GM18505 (cell line): ENCODE data around the gene FAP.

Experiments
- ATAC-seq: cut with Tn5 transposase; IDR thresholded peaks from one replicate; pipeline ENCODE4 v1.9.1; 2021; ENCODE audit not compliant: unreplicated experiment
- POLR2A ChIP-seq: IDR thresholded peaks from 4 replicates; pipeline ENCODE4 v1.6.1; 2011; ENCODE audit warnings: borderline replicate concordance; ENCODE audit not compliant: insufficient read depth, insufficient read length; ENCODE audit errors: extremely low read depth

Gene FAP

DNA sequence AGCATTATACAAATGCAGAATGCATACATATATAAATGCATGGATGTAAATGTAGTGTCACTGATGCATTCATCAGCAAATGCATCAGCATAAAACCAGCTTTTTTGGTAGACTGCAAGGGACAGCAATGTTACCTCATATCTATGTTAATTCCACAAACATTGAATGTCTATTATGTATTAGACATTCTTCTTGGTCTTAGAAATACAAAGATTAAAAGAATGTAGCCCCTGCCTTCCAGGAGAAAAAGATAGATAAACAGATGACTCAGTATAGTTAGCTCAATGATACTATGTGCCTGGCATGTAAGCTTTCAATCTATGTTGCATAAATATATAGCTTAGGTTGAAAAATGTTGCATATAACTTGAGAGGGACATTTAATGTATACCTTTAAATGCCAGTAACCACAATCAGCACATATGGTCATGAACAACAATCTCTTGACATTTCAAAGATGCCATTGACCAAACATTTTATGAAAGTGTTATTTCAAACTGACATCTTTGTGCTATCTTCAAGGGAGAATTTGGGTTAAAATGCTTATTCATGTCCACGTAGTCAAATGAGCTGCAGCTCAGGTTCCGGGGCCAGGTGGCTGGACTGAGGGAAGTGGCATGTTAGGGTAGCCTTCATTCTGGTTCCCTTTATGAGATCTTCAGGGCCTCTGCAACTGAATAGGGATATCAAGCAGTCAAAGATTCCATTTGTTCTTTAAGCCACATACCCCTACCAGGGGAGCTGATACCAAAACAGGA is 46.0 kb downstream of the FAP start:
- TF ChIP-seq POLR2A, result no peak
- no peak for ATAC-seq

DNA sequence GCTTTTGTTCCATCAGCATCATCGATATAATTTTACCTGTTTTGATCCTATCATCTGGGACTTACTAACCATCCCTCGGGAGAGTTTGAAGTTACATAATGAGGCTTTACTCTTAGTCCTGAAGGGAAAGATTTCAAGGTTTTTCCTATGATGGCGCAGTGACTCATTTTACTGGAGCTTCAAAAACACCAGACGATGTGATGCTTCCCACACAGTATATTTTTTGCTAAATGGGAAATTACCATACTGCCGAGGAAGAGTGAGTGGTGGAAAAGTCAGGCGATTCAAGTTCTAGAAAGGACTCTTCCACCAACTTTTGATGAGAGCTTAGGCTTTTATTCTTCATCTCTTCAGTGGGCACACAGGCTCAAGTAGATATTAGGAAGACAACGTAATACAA is 46.6 kb downstream of the FAP start:
- no peak for ATAC-seq
- no peak for TF ChIP-seq POLR2A

DNA sequence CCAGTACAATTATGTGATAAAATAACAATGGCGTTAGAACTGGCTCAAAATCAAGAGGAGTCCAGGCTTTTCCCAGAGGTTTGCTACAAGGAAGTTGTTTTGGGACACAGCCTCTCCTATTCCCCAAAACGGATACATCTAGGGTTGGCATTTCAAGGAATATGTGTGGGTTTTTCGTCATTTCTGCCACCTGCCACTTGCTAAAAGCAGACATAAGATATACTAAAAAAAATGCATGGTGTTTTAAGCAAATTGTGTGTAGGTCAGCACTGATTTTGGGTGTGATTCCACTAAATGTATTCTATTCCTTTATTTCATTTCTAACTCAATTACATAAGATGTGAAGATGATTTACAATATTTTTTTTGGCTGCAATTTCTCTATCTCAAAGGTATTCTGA is 54.8 kb downstream of the FAP start:
- no peak for ATAC-seq
- TF ChIP-seq POLR2A, result no peak

DNA sequence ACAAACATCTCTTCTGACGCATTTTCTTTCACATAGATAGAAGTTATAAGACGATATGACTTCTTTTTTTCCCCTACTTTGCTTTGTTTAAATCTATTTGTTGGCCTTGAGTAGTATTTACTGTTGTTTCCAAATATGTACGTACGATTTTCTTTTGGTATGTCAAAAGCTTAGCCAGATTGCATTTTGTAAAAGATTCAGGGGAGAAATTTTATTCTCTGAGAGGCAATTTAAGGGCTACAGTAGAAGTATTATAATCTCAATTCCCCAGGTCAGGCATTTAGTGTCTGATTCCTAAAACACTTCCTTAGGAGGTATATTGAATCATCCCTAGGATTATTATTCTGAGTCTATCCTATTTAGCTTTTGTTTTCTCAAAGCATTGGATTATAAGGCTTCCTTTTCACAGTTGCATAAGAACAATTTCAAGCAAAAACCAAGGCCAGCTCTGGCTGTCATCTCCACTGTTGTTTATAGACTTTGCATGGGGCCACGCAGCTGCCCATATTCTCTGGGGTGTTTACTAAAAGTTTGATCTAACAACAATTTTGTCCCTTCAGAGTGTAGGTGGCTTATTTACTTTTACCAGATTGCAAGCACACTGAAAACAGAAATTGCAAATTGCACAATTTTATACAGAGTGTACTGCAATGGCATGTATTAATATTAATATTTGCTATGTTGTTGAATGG is 57.6 kb downstream of the FAP start:
- no peak for TF ChIP-seq POLR2A
- ATAC-seq, result no peak

DNA sequence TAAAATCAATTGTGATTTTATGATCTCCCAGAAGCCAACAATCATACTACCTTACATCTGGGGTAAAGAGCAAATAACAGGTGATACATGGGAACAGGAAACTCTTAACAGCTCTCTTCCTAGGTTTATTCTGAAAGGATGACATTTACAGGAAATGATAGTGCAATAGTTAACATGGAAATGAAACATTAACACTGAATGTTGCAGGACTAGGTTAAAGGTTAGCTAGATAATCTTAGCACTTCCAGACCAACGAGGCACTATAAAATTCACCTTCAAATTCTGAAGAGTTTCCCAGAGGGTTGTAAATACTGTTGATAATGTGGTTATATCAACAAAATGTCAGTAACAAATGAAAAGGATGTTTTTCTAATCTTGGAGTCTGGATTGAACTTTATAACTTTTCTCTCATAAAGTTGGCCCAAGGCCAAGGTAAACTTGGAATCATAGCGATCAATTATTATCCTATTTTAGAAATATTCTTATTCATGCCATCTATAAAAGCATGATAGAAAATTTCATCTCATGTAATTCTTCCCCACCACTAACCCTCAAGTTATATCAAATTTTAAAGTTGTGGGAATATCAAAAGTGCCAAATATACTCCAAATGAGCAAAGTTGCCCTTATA is 58.3 kb downstream of the FAP start:
- no peak for TF ChIP-seq POLR2A
- no peak for ATAC-seq

DNA sequence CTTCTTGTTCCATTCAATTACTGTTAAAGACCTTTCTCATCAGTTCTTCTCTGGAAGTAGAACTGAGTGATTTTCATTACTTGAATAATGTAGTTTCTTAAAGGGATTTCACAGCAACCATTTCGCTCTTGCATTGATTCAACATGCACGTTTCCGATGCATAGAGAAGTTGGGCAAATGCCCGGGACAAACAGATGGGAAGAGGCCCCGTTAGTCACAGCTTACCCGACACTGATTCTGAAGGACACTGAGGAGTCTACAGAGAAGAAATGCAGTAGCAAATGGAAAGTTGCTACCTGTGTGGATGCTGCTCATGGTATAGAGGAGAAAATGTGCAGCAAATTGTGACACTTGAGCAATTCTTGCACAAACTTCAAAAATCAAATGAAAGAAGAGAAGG is 58.9 kb downstream of the FAP start:
- no peak for TF ChIP-seq POLR2A
- no peak for ATAC-seq

DNA sequence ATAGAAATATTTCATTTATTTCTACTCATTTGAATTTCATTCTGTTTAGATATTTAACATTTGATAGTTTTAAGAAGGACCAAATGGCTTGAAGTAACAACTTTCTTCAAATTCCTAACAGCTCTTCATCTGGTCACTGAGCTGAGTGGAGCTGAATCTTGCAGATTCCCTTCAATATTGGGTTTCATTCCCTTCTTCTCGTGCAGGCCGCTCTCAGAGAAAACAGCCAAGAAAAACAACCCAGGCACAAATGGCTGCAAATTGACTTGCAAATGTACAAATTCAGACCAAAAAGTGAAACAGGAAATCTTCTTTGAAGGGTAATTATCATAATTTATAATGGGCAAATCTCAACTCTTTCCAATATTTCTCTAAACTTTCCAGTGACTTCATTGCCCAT is 60.9 kb downstream of the FAP start:
- ATAC-seq, result no peak
- TF ChIP-seq POLR2A, result no peak

DNA sequence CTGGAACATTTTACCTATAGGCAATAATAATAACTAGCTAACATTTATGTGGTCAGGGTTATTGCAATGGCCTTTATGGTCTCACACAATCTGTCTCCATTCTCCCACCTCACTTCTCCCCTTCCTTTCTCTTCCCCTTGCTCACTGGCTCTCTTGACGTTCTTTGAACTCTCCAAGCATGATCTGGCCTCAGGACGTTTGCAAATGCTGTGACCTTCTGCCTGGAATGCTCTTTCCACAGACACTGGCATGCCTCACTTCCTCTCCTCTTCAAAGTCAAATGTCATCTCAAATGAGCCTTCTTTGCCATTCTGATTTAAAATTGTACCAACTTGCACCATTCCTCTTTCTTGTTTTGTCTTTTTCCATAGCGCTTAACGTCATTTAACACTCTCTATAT is 65.9 kb downstream of the FAP start:
- no peak for TF ChIP-seq POLR2A
- no peak for ATAC-seq

DNA sequence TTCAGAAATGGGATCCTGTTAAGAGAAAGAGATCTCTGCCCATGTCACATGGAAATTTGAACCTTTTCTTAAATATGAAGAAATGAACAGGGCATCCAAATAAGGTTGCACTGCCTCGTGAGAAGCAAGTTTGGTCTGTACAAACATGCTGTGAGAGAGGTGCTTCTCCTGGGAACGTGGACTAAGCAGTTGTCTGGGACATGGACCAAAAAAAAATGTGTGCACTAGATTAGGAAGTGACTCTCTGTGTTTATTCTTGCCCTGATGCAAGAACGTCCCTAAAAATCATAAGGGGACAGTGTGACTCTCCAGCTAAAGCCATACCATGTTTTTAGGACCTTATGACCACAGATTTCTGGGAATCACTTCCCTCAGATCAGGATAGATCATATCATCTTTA is 67.5 kb downstream of the FAP start:
- no peak for ATAC-seq
- TF ChIP-seq POLR2A, result no peak

DNA sequence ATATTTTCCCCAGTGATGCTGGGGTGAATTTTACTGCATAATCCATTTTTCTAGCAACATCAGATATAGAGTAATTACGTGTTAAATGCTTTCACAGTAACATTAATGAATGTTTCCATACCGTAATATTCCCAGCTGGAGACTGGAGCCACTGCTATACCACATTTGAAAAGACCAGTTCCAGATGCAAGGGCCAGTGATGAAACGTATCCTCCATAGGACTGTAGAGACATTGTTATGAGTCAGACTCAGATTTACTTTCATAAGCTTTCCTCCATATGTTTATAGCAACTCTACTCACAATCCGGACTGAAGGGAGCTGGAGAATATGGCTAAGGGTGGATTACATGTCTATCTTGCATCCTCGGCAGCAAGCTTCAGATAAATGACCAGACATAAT is 68.5 kb downstream of the FAP start:
- no peak for TF ChIP-seq POLR2A
- no peak for ATAC-seq

DNA sequence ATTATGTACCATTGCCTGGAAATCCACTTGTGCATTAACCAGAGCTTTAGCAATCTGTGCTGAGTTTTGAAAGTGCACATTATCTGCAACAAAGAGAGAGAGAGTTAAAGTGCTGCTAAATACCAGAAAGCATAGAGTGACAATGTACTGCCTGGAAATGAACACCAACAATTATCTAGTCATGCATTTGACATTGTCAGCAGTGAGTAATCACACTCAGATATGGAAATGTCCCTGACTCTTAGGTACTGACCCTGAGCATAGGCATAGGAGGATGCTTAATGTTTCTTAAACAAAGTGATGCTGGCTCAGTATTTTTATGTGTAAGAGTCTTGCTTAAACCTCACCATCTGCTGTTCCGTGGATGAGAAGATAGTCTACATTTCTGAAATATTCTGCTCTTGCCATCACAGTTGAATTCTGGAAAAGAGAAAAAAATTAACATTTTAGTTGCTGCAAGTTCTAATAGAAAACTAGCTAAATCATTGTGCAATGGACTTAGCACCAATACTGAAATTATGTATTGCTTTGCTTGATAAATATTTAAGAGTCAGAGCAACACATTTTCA is 70.4 kb downstream of the FAP start:
- ATAC-seq, result no peak

DNA sequence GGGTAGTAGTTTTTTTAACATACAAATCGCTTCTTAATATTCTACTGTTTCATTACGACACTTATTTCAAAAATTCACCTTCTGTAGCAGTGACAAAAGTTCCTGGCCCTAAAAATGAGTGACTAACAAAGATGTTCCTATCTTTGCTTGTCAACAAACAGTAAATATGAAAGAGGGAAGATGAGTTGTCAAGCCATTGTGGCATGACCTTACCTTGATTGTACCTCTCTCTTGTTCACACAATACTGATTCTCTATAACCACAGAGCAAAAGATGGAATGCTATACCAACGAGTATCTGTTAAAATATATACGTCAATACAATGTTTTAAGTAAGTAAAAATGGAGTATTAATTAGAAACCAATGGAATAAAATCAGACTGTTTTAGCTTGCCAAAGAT is 76.5 kb downstream of the FAP start:
- ATAC-seq, result no peak
- no peak for TF ChIP-seq POLR2A

More for the DNA sequence above, 70.4 kb downstream of the FAP start:
- no peak for TF ChIP-seq POLR2A

DNA sequence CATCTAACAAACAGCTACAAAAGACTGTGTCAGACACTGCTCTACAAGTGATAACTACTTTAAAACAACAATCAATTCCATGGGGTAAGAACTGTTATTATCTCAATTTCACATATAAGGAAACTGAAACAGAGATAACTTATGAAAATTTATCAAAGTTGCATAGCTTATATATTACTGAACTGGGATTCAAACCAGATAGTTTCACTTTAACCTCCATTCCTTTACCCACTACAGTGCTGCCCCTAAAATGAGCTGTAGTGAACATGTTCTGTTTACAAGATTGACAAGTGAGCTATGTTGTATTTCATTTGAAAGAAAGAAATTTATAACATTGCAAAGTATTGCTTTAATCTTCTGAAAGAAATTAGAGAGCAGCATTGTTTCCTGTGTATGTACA is 77.1 kb downstream of the FAP start:
- no peak for TF ChIP-seq POLR2A
- no peak for ATAC-seq

DNA sequence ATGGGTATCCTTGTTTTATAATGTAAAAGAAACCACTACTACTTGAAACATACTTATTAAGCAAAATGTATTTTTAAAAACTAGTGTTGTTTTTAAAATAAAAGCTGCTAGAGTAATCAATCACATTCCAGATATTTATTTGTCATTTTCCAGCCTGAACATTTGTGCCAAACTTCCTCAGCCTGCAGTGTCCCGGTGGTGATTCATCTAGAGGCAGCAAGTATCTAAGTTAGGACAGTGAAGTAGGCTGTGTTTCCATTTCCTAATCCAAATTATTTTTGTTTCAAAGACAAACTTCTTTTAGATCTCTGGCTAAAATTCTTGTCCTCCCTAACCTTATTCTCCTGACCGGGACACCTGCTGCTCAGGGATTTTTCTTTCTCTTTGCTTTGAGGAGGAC is 78.4 kb downstream of the FAP start:
- TF ChIP-seq POLR2A, result no peak
- no peak for ATAC-seq

DNA sequence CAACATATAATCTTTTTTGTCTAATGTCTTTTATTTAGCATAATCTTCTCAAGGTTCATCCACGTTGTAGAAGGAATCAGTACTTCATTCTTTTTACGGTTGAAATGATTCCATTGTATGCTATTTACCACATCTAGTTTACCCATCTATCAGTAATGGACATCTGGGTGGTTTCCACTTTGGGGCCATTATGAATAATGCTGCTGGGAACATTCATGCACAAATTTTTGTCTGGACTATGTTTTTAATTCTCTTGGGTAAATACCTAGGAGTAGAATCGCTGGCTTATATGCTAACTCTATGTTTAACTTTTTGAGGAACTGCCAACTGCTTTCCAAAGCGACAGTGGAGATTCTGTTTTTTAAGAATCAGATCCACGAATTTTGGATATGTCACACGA is 83.8 kb downstream of the FAP start:
- no peak for TF ChIP-seq POLR2A

DNA sequence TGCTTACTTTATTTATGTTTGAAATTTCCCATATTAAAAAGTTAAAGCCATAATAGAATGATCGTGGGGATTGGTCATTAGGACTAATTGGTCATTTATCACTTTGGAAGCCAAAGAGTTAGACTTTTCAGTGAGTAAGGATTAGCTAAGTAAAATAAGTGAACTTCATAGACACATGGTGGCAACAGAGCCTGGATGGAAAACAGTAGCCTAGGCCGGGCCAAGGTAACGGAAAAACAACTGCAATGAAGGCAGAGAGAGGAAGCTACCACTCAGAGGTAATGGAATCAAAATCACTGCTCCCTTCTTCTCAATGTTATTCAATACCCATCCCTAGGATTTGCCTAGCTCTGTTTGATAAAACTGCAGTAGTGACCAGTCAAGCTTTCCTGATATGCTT is 87.1 kb downstream of the FAP start:
- no peak for TF ChIP-seq POLR2A
- no peak for ATAC-seq

More for the DNA sequence above, 83.8 kb downstream of the FAP start:
- no peak for ATAC-seq
